ENCODE results near the gene VRK2. TPM values are rescaled to one million over a fixed set of nuclear protein-coding genes. Genes with fewer than 3 reads are reported as not detected.

VRK2 gene
- 39.2 and 39.3 TPM in 2 replicates for total RNA-seq

DNA sequence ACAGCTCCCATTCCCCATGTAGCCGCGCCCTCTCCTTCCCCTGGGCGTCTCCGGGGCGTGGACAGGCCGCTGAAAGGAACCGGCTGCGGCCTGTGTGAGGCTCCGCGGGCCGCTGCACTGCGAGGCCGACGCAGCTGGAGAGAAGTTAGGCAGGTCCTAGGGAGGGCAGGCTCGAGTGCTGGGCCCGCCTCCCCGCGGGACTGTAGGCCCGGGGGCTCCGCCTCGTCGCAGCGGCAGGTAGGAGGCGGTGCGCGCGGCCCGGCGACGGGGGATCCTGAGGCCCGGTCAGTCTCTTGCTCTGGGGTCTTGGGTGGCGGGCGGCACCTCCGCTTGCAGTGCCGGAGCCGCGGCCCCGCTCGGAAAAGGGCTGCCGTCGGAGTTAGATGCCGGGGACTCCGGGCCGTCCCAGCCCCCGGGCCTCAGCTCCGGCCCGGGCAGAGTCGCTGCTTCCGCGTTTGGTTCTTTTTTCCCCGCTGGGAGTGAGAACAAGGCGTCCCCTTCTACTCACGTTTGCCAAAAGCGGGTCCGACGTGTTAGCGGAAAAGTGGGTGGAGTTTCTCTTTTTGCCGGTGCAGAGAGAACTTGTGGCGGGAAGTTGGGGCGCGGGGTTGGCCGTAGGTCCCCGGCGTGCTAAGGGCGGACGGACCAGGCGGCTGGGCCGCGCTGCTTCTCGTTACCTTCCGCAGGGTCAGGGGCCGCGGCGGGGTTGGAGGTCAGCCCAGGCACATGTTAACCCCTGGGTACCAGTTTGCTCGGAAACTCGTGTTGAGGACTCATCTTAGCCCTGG, at the start of gene VRK2:
TSS of gene VRK2 (plus strand) at position 222 of the 788 bp plus-strand sequence. CDS start 2,026 bp downstream, outside the sequence.

Other genes starting within 250 kb of the VRK2 start
- gene FANCL, start 194.5 kb downstream of the VRK2 start, total RNA-seq, result 14.3 and 15.1 TPM in 2 replicates

All from mammary microvascular endothelial cell (primary cell).